ENCODE measurements around the gene CCDC88C. TPM values are rescaled to one million over a fixed set of nuclear protein-coding genes. Genes with fewer than 3 reads are reported as not detected.

Gene CCDC88C
- polyA plus RNA-seq, 1 donor (not counting 4 experiments of a cell fraction or from before 2014, with no cell fraction given): 2.4 TPM

DNA sequence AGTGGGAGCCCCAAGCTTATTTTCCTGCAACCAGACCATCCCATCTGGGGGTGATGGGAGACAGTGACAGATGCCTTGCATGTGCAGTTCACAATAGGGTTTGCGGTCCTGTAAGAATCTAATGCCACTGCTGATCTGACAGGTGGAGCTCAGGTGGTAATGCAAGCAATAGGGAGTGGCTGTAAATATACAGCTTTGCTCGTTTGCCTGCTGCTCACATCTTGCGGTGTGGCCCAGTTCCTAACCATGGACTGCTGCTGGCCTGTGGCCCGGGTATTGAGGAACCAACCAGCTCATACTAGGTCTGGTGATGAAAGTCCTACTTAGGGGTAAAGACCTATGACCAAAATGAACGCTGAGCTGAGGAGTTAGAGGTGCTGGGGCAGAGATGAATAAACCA is 36.1 kb upstream of the CCDC88C start:
- Histone ChIP-seq H3K27ac (ENCODE audit: control insufficient read depth, insufficient read depth, low read length) (no peak overlapping the region), H3K9me3 (ENCODE audit: control insufficient read depth, low read depth, low read length) (no peaks in the 10 kb centered on the region), H3K4me3 (ENCODE audit: control insufficient read depth in 2 of 3, extremely low read depth in 1 of 3, insufficient read depth in 2 of 3, low read depth in 1 of 3, low read length in 3 of 3) (no peak overlapping the region), H4K20me1 (ENCODE audit: control insufficient read depth, extremely low read depth, insufficient read depth, low read length) (no peaks in the 10 kb centered on the region), H3K9me1 (ENCODE audit: control insufficient read depth, extremely low read depth, insufficient read depth, low read length) (no peaks in the 10 kb centered on the region), H3K79me2 (ENCODE audit: control insufficient read depth, insufficient read depth, low read length) (no peaks in the 10 kb centered on the region), H3K4me2 (ENCODE audit: control insufficient read depth, extremely low read depth, insufficient read depth, low read depth, low read length) (no peak overlapping the region), H3K4me1 (ENCODE audit: control insufficient read depth, extremely low read depth, insufficient read depth, low read length) (peaks cover 7% of the 10 kb centered on the region), H3K9ac (ENCODE audit: control insufficient read depth, extremely low read depth, insufficient read depth, low read length) (no peak overlapping the region), H3K27me3 (ENCODE audit: control insufficient read depth, extremely low read depth, insufficient read depth, low read length) (no peaks in the 10 kb centered on the region), H2AFZ (ENCODE audit: control insufficient read depth, low read length) (no peak overlapping the region), H3K36me3 (ENCODE audit: control insufficient read depth in 2 of 2, extremely low read depth in 1 of 2, insufficient read depth in 2 of 2, low read length in 2 of 2) (peaks cover 4 to 10% of the 10 kb centered on the region in 2 experiments)
- FAIRE-seq: no peak
- DNase-seq (ENCODE audit: low read depth, low spot score): no peak
- dilution Hi-C loops (cut with MboI; ENCODE audit: extremely low pct_ligation_motif_present, low sequenced_read_pairs): no loop called here
- TF ChIP-seq, protein P1, sequence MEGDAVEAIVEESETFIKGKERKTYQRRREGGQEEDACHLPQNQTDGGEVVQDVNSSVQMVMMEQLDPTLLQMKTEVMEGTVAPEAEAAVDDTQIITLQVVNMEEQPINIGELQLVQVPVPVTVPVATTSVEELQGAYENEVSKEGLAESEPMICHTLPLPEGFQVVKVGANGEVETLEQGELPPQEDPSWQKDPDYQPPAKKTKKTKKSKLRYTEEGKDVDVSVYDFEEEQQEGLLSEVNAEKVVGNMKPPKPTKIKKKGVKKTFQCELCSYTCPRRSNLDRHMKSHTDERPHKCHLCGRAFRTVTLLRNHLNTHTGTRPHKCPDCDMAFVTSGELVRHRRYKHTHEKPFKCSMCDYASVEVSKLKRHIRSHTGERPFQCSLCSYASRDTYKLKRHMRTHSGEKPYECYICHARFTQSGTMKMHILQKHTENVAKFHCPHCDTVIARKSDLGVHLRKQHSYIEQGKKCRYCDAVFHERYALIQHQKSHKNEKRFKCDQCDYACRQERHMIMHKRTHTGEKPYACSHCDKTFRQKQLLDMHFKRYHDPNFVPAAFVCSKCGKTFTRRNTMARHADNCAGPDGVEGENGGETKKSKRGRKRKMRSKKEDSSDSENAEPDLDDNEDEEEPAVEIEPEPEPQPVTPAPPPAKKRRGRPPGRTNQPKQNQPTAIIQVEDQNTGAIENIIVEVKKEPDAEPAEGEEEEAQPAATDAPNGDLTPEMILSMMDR (optimal IDR thresholded peaks at IDR 0.05 in 1 of 3, IDR thresholded peaks at IDR 0.05 in 1 of 3, conservative IDR thresholded peaks at IDR 0.05 in 1 of 3; ENCODE audit: extremely low read depth in 1 of 3, insufficient read depth in 2 of 3, low read length in 3 of 3): no peak
- no peak for TF ChIP-seq EZH2 (IDR thresholded peaks at IDR 0.05; ENCODE audit: low read length)

DNA sequence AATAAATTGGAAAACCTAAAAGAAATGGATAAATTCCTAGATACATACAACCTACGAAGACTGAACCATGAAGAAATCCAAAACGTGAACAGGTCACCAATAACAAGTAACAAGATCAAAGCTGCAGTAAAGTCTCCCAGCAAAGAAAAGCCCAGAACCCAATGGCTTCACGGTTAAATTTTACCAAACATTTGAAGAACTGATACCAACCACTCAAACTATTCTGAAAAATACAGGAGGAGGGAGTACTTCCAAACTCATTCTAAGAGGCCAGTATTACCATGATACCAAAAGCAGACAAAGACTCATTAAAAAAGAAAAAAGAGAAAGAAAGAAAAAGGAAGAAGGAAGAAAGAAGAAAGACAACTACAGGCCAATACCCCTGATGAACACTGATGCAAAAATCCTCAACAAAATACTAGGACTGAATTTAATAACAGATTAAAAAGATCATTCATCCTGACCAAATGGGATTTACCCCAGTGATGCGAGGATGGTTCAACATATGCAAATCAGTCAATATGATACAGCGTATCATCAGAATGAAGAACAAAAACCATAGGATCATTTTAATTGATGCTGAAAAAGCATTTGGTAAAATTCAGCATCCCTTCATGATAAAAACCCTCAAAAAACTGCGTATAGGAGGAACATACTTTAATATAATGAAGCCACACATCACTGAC is 26.9 kb upstream of the CCDC88C start:
- Histone ChIP-seq H4K20me1 (ENCODE audit: control insufficient read depth, extremely low read depth, insufficient read depth, low read length) (no peaks in the 10 kb centered on the region), H3K4me1 (ENCODE audit: control insufficient read depth, extremely low read depth, insufficient read depth, low read length) (no peaks in the 10 kb centered on the region), H3K9ac (ENCODE audit: control insufficient read depth, extremely low read depth, insufficient read depth, low read length) (no peak overlapping the region), H3K4me3 (ENCODE audit: control insufficient read depth in 2 of 3, extremely low read depth in 1 of 3, insufficient read depth in 2 of 3, low read depth in 1 of 3, low read length in 3 of 3) (no peak overlapping the region), H3K36me3 (ENCODE audit: control insufficient read depth in 2 of 2, extremely low read depth in 1 of 2, insufficient read depth in 2 of 2, low read length in 2 of 2) (no peaks in the 10 kb centered on the region), H3K4me2 (ENCODE audit: control insufficient read depth, extremely low read depth, insufficient read depth, low read depth, low read length) (no peak overlapping the region), H3K9me3 (ENCODE audit: control insufficient read depth, low read depth, low read length) (no peaks in the 10 kb centered on the region), H2AFZ (ENCODE audit: control insufficient read depth, low read length) (no peak overlapping the region), H3K9me1 (ENCODE audit: control insufficient read depth, extremely low read depth, insufficient read depth, low read length) (no peaks in the 10 kb centered on the region), H3K79me2 (ENCODE audit: control insufficient read depth, insufficient read depth, low read length) (no peaks in the 10 kb centered on the region), H3K27me3 (ENCODE audit: control insufficient read depth, extremely low read depth, insufficient read depth, low read length) (no peaks in the 10 kb centered on the region), H3K27ac (ENCODE audit: control insufficient read depth, insufficient read depth, low read length) (no peak overlapping the region)
- no peak for DNase-seq (ENCODE audit: low read depth, low spot score)
- TF ChIP-seq, protein P1 (optimal IDR thresholded peaks at IDR 0.05 in 1 of 3, IDR thresholded peaks at IDR 0.05 in 1 of 3, conservative IDR thresholded peaks at IDR 0.05 in 1 of 3; ENCODE audit: extremely low read depth in 1 of 3, insufficient read depth in 2 of 3, low read length in 3 of 3): no peak
- TF ChIP-seq EZH2 (IDR thresholded peaks at IDR 0.05; ENCODE audit: low read length): no peak
- no peak for FAIRE-seq
- dilution Hi-C loops (cut with MboI; ENCODE audit: extremely low pct_ligation_motif_present, low sequenced_read_pairs): no loop called here

Measured in keratinocyte (primary cell).